ENCODE measurements around the gene AGXT.

Gene AGXT

GRCh38 chr2:240873805-240874714 lies 5.4 kb downstream of the AGXT start:
- no peak overlapping the region for H3K27ac ChIP-seq (ENCODE audit: low read length)
- no peak overlapping the region for H3K4me3 ChIP-seq (ENCODE audit: low read length)
- no peak overlapping the region for H3K9ac ChIP-seq (ENCODE audit: low read length)
- no peaks in the 10 kb centered on the region for H3K9me3 ChIP-seq (ENCODE audit: control insufficient read depth, low read depth, low read length)
- no peaks in the 10 kb centered on the region for H3K27me3 ChIP-seq (ENCODE audit: control insufficient read depth, insufficient read depth, low read length)
- no peaks in the 10 kb centered on the region for H3K4me1 ChIP-seq (ENCODE audit: control insufficient read depth, low read depth, low read length)
- no peaks in the 10 kb centered on the region for H3K36me3 ChIP-seq (ENCODE audit: control insufficient read depth, low read depth, low read length)

DNA sequence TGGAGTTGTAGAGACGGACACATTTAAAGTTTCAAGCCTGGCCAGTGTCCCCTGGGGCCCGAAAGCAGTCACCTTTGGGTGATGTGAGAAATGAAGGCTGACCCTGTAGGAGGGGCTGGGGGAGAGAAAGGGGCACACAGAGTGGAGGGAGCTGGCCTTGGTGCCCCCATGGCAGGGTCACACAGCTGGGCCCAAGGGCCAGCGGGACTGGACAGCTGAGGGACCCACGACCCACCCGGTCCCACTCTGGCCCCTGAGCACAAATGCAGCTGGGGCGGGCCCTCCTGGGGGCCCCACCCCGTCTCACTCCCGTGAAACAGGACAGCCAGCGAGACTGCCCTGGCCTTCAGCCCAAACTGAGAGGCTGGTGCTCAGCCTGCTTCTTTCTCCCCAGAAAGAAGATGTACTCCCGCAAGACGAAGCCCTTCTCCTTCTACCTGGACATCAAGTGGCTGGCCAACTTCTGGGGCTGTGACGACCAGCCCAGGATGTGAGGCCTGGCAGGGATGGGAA lies 6.1 kb downstream of the AGXT start:
- no peaks in the 10 kb centered on the region for H3K9me3 ChIP-seq (ENCODE audit: control insufficient read depth, low read depth, low read length)
- no peak overlapping the region for H3K27ac ChIP-seq (ENCODE audit: low read length)
- no peak overlapping the region for H3K4me3 ChIP-seq (ENCODE audit: low read length)
- no peaks in the 10 kb centered on the region for H3K27me3 ChIP-seq (ENCODE audit: control insufficient read depth, insufficient read depth, low read length)
- no peaks in the 10 kb centered on the region for H3K4me1 ChIP-seq (ENCODE audit: control insufficient read depth, low read depth, low read length)
- no peak overlapping the region for H3K9ac ChIP-seq (ENCODE audit: low read length)
- no peaks in the 10 kb centered on the region for H3K36me3 ChIP-seq (ENCODE audit: control insufficient read depth, low read depth, low read length)

DNA sequence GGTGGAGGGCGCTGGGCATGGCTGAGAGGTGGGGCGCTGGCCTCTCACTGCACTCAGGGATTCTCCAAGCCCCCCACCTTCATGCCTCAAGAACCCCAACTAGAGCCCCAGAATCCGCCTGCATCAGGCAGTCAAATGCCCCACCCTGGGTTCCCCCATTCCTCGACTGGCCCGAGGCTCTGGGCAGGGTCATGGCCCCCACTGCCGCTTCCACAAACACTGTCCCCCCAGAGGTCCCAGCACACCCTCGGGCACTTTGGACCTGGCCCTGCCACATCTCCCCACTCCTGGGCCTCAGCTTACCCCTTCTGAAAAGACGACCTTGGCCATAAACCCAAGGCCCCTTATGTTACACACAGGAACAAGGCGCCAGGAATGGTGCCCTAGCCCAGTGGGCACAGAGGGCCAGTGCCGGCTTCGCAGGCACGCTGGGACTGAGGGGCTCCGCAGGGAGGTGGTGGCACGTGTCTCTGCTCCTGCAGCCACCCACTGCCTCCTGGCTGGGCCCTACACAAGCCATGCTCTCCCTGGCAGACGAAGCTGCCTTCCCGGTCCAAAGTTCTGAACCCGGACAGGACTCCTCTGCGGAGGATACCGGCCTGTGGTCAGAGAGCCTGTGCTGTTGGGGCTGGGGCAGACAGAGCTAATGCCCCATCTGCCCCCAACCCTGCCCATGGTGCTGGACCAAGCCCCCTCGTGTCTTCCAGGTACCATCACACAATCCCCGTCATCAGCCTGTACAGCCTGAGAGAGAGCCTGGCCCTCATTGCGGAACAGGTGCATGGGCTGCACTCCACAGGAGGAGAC lies 6.8 kb downstream of the AGXT start:
- H3K27me3 ChIP-seq (ENCODE audit: control insufficient read depth, insufficient read depth, low read length): no peaks in the 10 kb centered on the region
- H3K27ac ChIP-seq (ENCODE audit: low read length): no peak overlapping the region
- H3K36me3 ChIP-seq (ENCODE audit: control insufficient read depth, low read depth, low read length): no peaks in the 10 kb centered on the region
- H3K4me1 ChIP-seq (ENCODE audit: control insufficient read depth, low read depth, low read length): no peaks in the 10 kb centered on the region
- H3K9me3 ChIP-seq (ENCODE audit: control insufficient read depth, low read depth, low read length): no peaks in the 10 kb centered on the region
- no peak overlapping the region for H3K4me3 ChIP-seq (ENCODE audit: low read length)
- no peak overlapping the region for H3K9ac ChIP-seq (ENCODE audit: low read length)

DNA sequence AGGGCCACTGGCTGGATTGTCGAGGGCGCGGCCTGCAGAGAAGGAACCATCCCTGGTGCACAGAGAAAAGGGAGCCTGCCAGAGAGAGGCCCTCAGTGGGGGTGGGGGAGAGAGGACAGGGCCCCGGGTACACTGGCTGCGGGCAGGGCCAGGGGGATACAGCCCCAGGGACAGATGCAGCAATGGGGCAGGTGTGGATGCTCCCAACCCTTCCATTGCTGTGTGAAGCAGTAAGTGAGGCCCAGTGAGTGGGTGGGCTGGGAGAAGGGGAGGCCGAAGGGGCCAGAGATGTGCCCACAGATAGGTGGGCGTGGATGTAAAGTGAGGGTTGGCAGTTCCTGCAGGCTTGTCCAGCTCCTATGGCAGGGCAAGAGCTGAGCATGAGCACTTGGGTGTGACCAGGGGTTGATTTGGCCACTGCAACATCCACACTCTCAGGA lies 7.4 kb downstream of the AGXT start:
- H3K4me1 ChIP-seq (ENCODE audit: control insufficient read depth, low read depth, low read length): no peaks in the 10 kb centered on the region

GRCh38 chr2:240876475-240877251 lies 8.0 kb downstream of the AGXT start:
- no peaks in the 10 kb centered on the region for H3K9me3 ChIP-seq (ENCODE audit: control insufficient read depth, low read depth, low read length)
- no peak overlapping the region for H3K9ac ChIP-seq (ENCODE audit: low read length)
- H3K4me3 ChIP-seq (ENCODE audit: low read length): no peak overlapping the region
- H3K4me1 ChIP-seq (ENCODE audit: control insufficient read depth, low read depth, low read length): no peaks in the 10 kb centered on the region
- no peaks in the 10 kb centered on the region for H3K36me3 ChIP-seq (ENCODE audit: control insufficient read depth, low read depth, low read length)
- no peak overlapping the region for H3K27ac ChIP-seq (ENCODE audit: low read length)
- H3K27me3 ChIP-seq (ENCODE audit: control insufficient read depth, insufficient read depth, low read length): no peaks in the 10 kb centered on the region

More for the DNA sequence above, 7.4 kb downstream of the AGXT start:
- H3K36me3 ChIP-seq (ENCODE audit: control insufficient read depth, low read depth, low read length): no peaks in the 10 kb centered on the region
- no peaks in the 10 kb centered on the region for H3K27me3 ChIP-seq (ENCODE audit: control insufficient read depth, insufficient read depth, low read length)
- H3K27ac ChIP-seq (ENCODE audit: low read length): no peak overlapping the region
- no peak overlapping the region for H3K4me3 ChIP-seq (ENCODE audit: low read length)
- H3K9me3 ChIP-seq (ENCODE audit: control insufficient read depth, low read depth, low read length): no peaks in the 10 kb centered on the region
- H3K9ac ChIP-seq (ENCODE audit: low read length): no peak overlapping the region

DNA sequence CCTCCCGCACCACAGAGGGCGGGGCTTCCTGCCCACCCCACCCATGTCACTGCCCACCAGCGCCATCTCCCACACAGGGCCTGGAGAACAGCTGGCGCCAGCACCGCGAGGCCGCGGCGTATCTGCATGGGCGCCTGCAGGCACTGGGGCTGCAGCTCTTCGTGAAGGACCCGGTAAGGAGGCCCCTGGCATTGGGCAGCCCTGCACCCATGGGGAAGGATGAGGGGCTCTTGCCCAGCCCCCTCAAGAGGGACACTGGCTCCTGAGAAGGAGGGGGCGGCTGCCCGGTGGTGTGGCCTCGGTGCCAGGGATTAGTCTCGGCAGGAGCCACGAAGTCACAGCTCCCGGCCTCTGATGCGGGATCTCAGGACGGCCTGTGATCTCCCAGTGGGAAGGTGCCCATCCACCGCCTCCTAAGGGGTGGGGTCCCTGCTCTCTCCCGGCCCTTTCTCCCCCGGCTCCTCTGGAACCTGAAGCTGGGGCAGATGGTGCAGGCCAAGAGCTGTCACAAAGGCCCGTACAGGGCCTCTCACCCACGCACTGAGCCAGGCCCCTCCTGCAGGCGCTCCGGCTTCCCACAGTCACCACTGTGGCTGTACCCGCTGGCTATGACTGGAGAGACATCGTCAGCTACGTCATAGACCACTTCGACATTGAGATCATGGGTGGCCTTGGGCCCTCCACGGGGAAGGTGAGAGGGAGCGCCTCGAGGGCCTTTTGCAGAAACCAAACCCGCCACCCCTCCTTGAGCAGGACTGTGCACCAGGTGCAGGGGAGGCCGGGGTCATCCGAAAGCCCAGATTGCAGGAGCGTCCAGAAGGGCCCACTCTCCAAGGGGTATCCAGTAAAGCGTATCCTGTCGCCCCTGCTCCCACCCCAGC lies 9.1 kb downstream of the AGXT start:
- no peaks in the 10 kb centered on the region for H3K27me3 ChIP-seq (ENCODE audit: control insufficient read depth, insufficient read depth, low read length)
- no peak overlapping the region for H3K9ac ChIP-seq (ENCODE audit: low read length)
- H3K27ac ChIP-seq (ENCODE audit: low read length): no peak overlapping the region
- no peaks in the 10 kb centered on the region for H3K4me1 ChIP-seq (ENCODE audit: control insufficient read depth, low read depth, low read length)
- H3K4me3 ChIP-seq (ENCODE audit: low read length): no peak overlapping the region
- no peaks in the 10 kb centered on the region for H3K36me3 ChIP-seq (ENCODE audit: control insufficient read depth, low read depth, low read length)
- no peaks in the 10 kb centered on the region for H3K9me3 ChIP-seq (ENCODE audit: control insufficient read depth, low read depth, low read length)

- Histone ChIP-seq H3K27ac (ENCODE audit: low read length) (no peak overlapping the region), H3K9me3 (ENCODE audit: control insufficient read depth, low read depth, low read length) (no peaks in the 10 kb centered on the region), H3K36me3 (ENCODE audit: control insufficient read depth, low read depth, low read length) (no peaks in the 10 kb centered on the region), H3K27me3 (ENCODE audit: control insufficient read depth, insufficient read depth, low read length) (no peaks in the 10 kb centered on the region), H3K4me1 (ENCODE audit: control insufficient read depth, low read depth, low read length) (no peaks in the 10 kb centered on the region), H3K4me3 (ENCODE audit: low read length) (no peak overlapping the region), H3K9ac (ENCODE audit: low read length) (no peak overlapping the region)
These were observed 9.8 kb downstream of the AGXT start for GRCh38 chr2:240878341-240878936.

GRCh38 chr2:240879105-240879504 lies 10.5 kb downstream of the AGXT start:
- Histone ChIP-seq H3K9ac (ENCODE audit: low read length) (no peak overlapping the region), H3K27me3 (ENCODE audit: control insufficient read depth, insufficient read depth, low read length) (no peaks in the 10 kb centered on the region), H3K27ac (ENCODE audit: low read length) (no peak overlapping the region), H3K9me3 (ENCODE audit: control insufficient read depth, low read depth, low read length) (no peaks in the 10 kb centered on the region), H3K4me3 (ENCODE audit: low read length) (no peak overlapping the region), H3K36me3 (ENCODE audit: control insufficient read depth, low read depth, low read length) (no peaks in the 10 kb centered on the region), H3K4me1 (ENCODE audit: control insufficient read depth, low read depth, low read length) (no peaks in the 10 kb centered on the region)

GRCh38 chr2:240881913-240882312 lies 13.3 kb downstream of the AGXT start:
- Histone ChIP-seq H3K27me3 (ENCODE audit: control insufficient read depth, insufficient read depth, low read length) (no peaks in the 10 kb centered on the region), H3K27ac (ENCODE audit: low read length) (no peak overlapping the region), H3K4me3 (ENCODE audit: low read length) (no peak overlapping the region), H3K36me3 (ENCODE audit: control insufficient read depth, low read depth, low read length) (no peaks in the 10 kb centered on the region), H3K9ac (ENCODE audit: low read length) (no peak overlapping the region), H3K9me3 (ENCODE audit: control insufficient read depth, low read depth, low read length) (no peaks in the 10 kb centered on the region), H3K4me1 (ENCODE audit: control insufficient read depth, low read depth, low read length) (no peaks in the 10 kb centered on the region)

DNA sequence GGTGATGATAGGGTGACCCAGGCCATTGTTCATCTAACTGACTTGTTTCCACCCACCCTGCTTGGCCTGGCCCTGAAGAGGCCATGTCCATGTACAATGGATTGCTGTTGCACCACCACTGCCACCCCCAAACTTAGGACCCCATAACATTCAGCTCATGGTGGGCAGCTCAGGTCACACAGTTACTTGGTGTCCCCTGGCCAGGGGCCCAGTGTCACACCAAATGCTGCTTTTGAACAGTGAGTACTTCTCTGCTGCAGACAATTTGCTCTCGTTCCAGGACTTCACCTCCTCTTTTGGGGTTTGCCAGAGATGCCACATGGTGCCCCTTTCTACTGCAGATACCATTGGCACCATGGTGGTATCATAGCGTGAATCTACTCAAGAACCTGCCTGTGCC lies 15.6 kb downstream of the AGXT start:
- Histone ChIP-seq H3K9ac (ENCODE audit: low read length) (no peak overlapping the region), H3K27me3 (ENCODE audit: control insufficient read depth, insufficient read depth, low read length) (no peaks in the 10 kb centered on the region), H3K4me1 (ENCODE audit: control insufficient read depth, low read depth, low read length) (no peaks in the 10 kb centered on the region), H3K9me3 (ENCODE audit: control insufficient read depth, low read depth, low read length) (no peaks in the 10 kb centered on the region), H3K4me3 (ENCODE audit: low read length) (no peak overlapping the region), H3K27ac (ENCODE audit: low read length) (no peak overlapping the region), H3K36me3 (ENCODE audit: control insufficient read depth, low read depth, low read length) (no peaks in the 10 kb centered on the region)

Data from iPS-18a (cell line).